ENCODE results near the gene SMC1B.

SMC1B gene

GRCh38 chr22:45328822-45329529 is 84.4 kb downstream of the SMC1B start:
- TF ChIP-seq POLR2AphosphoS5 (IDR thresholded peaks at IDR 0.05; ENCODE audit: low read depth, low read length) (no peak), FOXP2 (optimal IDR thresholded peaks at IDR 0.05; ENCODE audit: borderline replicate concordance, extremely low read depth, extremely low read length, insufficient read depth) (no peak), TAF1 (IDR thresholded peaks at IDR 0.05; ENCODE audit: borderline replicate concordance, insufficient read depth, low read length) (no peak), SIN3A (IDR thresholded peaks at IDR 0.05; ENCODE audit: borderline replicate concordance, insufficient read depth, low read length) (no peak)
- TF ChIP-seq, protein P1, sequence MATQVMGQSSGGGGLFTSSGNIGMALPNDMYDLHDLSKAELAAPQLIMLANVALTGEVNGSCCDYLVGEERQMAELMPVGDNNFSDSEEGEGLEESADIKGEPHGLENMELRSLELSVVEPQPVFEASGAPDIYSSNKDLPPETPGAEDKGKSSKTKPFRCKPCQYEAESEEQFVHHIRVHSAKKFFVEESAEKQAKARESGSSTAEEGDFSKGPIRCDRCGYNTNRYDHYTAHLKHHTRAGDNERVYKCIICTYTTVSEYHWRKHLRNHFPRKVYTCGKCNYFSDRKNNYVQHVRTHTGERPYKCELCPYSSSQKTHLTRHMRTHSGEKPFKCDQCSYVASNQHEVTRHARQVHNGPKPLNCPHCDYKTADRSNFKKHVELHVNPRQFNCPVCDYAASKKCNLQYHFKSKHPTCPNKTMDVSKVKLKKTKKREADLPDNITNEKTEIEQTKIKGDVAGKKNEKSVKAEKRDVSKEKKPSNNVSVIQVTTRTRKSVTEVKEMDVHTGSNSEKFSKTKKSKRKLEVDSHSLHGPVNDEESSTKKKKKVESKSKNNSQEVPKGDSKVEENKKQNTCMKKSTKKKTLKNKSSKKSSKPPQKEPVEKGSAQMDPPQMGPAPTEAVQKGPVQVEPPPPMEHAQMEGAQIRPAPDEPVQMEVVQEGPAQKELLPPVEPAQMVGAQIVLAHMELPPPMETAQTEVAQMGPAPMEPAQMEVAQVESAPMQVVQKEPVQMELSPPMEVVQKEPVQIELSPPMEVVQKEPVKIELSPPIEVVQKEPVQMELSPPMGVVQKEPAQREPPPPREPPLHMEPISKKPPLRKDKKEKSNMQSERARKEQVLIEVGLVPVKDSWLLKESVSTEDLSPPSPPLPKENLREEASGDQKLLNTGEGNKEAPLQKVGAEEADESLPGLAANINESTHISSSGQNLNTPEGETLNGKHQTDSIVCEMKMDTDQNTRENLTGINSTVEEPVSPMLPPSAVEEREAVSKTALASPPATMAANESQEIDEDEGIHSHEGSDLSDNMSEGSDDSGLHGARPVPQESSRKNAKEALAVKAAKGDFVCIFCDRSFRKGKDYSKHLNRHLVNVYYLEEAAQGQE (IDR thresholded peaks at IDR 0.05; ENCODE audit: insufficient read depth in 1 of 2, low read depth in 2 of 2, low read length in 2 of 2) = no peak

GRCh38 chr22:45324311-45324711 is 89.1 kb downstream of the SMC1B start:
- TF ChIP-seq SIN3A (IDR thresholded peaks at IDR 0.05; ENCODE audit: borderline replicate concordance, insufficient read depth, low read length) = no peak
- TF ChIP-seq TAF1 (IDR thresholded peaks at IDR 0.05; ENCODE audit: borderline replicate concordance, insufficient read depth, low read length) = no peak

- no peak for TF ChIP-seq FOXP2 (optimal IDR thresholded peaks at IDR 0.05; ENCODE audit: borderline replicate concordance, extremely low read depth, extremely low read length, insufficient read depth)
- TF ChIP-seq, protein P1 (IDR thresholded peaks at IDR 0.05; ENCODE audit: insufficient read depth in 1 of 2, low read depth in 2 of 2, low read length in 2 of 2) = no peak
- no peak for TF ChIP-seq TAF1 (IDR thresholded peaks at IDR 0.05; ENCODE audit: borderline replicate concordance, insufficient read depth, low read length)
- TF ChIP-seq POLR2AphosphoS5 (IDR thresholded peaks at IDR 0.05; ENCODE audit: low read depth, low read length) = no peak
- no peak for TF ChIP-seq SIN3A (IDR thresholded peaks at IDR 0.05; ENCODE audit: borderline replicate concordance, insufficient read depth, low read length)
Measured at GRCh38 chr22:45323695-45324094, 89.7 kb downstream of the SMC1B start.

DNA sequence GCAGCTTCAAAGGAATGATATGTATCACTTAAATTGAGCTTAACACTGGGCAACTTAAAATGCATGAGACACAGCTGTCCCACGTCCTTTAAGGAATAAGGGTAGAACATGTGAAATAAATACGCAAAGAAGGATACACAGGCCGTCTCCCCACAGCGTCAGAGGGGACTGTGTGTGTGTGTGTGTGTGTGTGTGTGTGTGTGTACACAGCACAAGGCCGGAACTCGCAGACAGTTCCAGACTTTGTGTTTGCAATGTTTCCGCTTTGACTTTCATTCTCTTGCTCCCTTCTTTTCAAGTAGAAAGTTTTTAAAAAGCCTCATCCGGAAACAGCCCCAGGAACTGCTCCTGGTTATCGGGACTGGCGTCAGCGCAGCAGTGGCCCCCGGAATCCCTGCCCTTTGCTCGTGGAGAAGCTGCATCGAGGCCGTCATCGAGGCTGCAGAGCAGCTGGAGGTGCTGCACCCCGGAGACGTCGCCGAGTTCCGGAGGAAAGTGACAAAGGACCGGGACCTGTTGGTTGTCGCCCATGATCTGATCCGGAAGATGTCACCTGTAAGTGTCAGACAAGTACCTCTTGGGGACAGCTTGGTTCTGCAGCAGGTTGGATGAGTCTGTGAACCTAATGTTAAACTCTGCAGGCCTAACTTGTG is 90.4 kb downstream of the SMC1B start:
- TF ChIP-seq SIN3A (IDR thresholded peaks at IDR 0.05; ENCODE audit: borderline replicate concordance, insufficient read depth, low read length) (no peak), POLR2AphosphoS5 (IDR thresholded peaks at IDR 0.05; ENCODE audit: low read depth, low read length) (no peak), FOXP2 (optimal IDR thresholded peaks at IDR 0.05; ENCODE audit: borderline replicate concordance, extremely low read depth, extremely low read length, insufficient read depth) (no peak), TAF1 (IDR thresholded peaks at IDR 0.05; ENCODE audit: borderline replicate concordance, insufficient read depth, low read length) (no peak)
- TF ChIP-seq, protein P1 (IDR thresholded peaks at IDR 0.05; ENCODE audit: insufficient read depth in 1 of 2, low read depth in 2 of 2, low read length in 2 of 2) = no peak

- TF ChIP-seq FOXP2 (optimal IDR thresholded peaks at IDR 0.05; ENCODE audit: borderline replicate concordance, extremely low read depth, extremely low read length, insufficient read depth) (no peak), TAF1 (IDR thresholded peaks at IDR 0.05; ENCODE audit: borderline replicate concordance, insufficient read depth, low read length) (no peak), SIN3A (IDR thresholded peaks at IDR 0.05; ENCODE audit: borderline replicate concordance, insufficient read depth, low read length) (no peak), POLR2AphosphoS5 (IDR thresholded peaks at IDR 0.05; ENCODE audit: low read depth, low read length) (no peak)
- TF ChIP-seq, protein P1 (IDR thresholded peaks at IDR 0.05; ENCODE audit: insufficient read depth in 1 of 2, low read depth in 2 of 2, low read length in 2 of 2) = no peak
Measured at GRCh38 chr22:45321827-45322226, 91.6 kb downstream of the SMC1B start.

Data from PFSK-1 (cell line).